ENCODE measurements around the gene VNN1. TPM values are rescaled to one million over a fixed set of nuclear protein-coding genes. Genes with fewer than 3 reads are reported as not detected.
"Not testable (repeated sequence)": the region's sequence is repeated elsewhere in the genome, so short reads cannot be mapped to it uniquely, and the experiment has no call there.

Gene VNN1
- total RNA-seq, 6 experiments from 2014 or later = 0.07 to 0.13 (median 0.09) TPM; not detected in 1

DNA sequence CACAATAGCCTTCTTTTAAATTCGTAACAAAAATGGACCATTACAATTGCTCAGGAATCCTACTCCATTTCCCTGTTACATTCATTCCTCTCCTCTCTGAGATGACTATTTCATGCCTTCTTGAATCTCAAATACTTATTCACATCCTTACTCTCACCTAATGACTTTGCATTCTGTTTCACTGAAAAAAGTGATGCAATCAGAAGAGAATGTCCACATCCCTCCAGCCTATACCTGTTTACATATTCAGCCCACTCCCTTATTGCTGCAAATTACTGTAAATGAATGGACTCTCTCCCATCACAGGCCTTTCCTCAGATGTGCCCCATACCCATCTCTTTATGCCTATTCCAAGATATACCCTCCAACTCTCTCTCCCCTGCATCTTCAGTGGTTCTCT lies 63.4 kb downstream of the VNN1 start:
- TF ChIP-seq, protein P1, sequence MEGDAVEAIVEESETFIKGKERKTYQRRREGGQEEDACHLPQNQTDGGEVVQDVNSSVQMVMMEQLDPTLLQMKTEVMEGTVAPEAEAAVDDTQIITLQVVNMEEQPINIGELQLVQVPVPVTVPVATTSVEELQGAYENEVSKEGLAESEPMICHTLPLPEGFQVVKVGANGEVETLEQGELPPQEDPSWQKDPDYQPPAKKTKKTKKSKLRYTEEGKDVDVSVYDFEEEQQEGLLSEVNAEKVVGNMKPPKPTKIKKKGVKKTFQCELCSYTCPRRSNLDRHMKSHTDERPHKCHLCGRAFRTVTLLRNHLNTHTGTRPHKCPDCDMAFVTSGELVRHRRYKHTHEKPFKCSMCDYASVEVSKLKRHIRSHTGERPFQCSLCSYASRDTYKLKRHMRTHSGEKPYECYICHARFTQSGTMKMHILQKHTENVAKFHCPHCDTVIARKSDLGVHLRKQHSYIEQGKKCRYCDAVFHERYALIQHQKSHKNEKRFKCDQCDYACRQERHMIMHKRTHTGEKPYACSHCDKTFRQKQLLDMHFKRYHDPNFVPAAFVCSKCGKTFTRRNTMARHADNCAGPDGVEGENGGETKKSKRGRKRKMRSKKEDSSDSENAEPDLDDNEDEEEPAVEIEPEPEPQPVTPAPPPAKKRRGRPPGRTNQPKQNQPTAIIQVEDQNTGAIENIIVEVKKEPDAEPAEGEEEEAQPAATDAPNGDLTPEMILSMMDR (IDR thresholded peaks at IDR 0.05) = no peak
- H3K36me3 Mint-ChIP-seq (ENCODE audit: low read depth) = no peaks in the 10 kb centered on the region
- no peak overlapping the region for H3K4me3 Mint-ChIP-seq
- no peaks in the 10 kb centered on the region for H3K9me3 Mint-ChIP-seq
- DNase-seq = no peak
- no peaks in the 10 kb centered on the region for H3K4me1 Mint-ChIP-seq (ENCODE audit: low read depth)
- H3K27ac Mint-ChIP-seq = no peak overlapping the region
- H3K27me3 Mint-ChIP-seq (ENCODE audit: insufficient read depth) = peaks cover 15% of the 10 kb centered on the region; the same call in 1 of the 2 replicates

- no peaks in the 10 kb centered on the region for H3K36me3 Mint-ChIP-seq (ENCODE audit: low read depth)
- H3K9me3 Mint-ChIP-seq = no peaks in the 10 kb centered on the region
- no peaks in the 10 kb centered on the region for H3K4me1 Mint-ChIP-seq (ENCODE audit: low read depth)
- H3K27ac Mint-ChIP-seq = no peak overlapping the region
- peaks cover 5% of the 10 kb centered on the region; the same call in 1 of the 2 replicates for H3K27me3 Mint-ChIP-seq (ENCODE audit: insufficient read depth)
- DNase-seq = no peak
- TF ChIP-seq, protein P1 (IDR thresholded peaks at IDR 0.05) = no peak
- no peak overlapping the region for H3K4me3 Mint-ChIP-seq
Measured at GRCh38 chr6:132648828-132649227, 65.0 kb downstream of the VNN1 start.

DNA sequence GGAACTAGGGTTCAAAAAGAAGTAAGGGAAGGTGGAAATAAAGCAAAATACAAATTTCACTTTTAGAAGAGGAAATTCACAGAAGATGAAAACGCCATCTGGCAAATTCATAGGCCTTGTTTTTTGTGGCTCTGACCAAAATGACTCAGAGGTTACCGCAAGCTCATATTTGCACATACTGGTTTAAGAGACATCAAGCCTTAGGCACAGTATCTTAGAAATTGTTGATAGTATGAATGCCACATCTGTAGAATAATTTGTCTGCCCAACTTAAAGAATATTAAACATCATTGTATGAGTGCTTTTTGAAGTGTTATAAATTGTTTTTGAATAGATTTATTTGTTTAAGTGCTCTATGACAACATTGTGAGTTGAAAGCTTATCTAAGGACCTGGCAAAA lies 65.5 kb downstream of the VNN1 start:
- no peak overlapping the region for H3K27ac Mint-ChIP-seq
- no peaks in the 10 kb centered on the region for H3K36me3 Mint-ChIP-seq (ENCODE audit: low read depth)
- H3K4me3 Mint-ChIP-seq = no peak overlapping the region
- H3K27me3 Mint-ChIP-seq (ENCODE audit: insufficient read depth) = peaks cover 2% of the 10 kb centered on the region; the same call in 1 of the 2 replicates
- H3K9me3 Mint-ChIP-seq = no peaks in the 10 kb centered on the region
- peak; percentile 25 for DNase-seq
- TF ChIP-seq, protein P1 (IDR thresholded peaks at IDR 0.05) = no peak
- H3K4me1 Mint-ChIP-seq (ENCODE audit: low read depth) = no peaks in the 10 kb centered on the region

DNA sequence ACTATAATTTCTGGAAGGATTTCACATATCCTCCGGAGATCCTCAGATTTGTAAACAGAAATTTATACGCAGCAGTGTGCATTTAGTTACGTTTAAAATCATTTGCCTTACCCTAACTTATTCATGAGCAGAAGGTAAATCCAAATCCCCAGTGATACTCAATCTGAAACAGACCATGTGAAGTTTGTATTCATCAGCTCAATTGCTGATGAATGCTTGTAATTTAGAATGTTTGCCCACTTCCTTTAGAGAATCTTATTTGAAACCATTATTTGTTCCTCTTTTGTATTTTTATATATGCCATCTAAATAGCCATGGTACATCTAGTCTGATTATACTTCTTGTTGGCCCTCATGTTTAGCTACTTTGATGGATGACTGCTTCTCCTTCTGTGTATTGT lies 70.3 kb downstream of the VNN1 start:
- Mint-ChIP-seq H3K4me3 (no peak overlapping the region), H3K27ac (no peak overlapping the region), H3K4me1 (ENCODE audit: low read depth) (no peaks in the 10 kb centered on the region), H3K27me3 (ENCODE audit: insufficient read depth) (peaks cover 7% of the 10 kb centered on the region), H3K9me3 (no peaks in the 10 kb centered on the region), H3K36me3 (ENCODE audit: low read depth) (no peaks in the 10 kb centered on the region)
- TF ChIP-seq, protein P1 (IDR thresholded peaks at IDR 0.05) = no peak
- DNase-seq = no peak

DNA sequence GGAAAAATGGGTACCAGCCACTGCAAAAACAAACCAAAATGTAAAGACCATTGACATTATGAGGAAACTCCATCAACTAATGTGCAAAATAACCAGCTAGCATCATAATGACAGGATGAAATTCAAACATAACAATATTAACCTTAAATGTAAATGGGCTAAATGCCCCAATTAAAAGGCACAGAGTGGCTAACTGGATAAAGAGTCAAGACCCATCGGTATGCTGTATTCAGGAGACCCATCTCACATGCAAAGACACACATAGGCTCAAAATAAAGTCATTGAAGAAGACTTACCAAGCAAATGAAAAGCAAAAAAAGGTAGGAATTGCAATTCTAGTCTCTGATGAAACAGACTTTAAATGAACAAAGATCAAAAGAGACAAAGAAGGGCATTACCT lies 76.7 kb downstream of the VNN1 start:
- not testable (repeated sequence) for H3K4me3 Mint-ChIP-seq; DNase-seq; H3K4me1 Mint-ChIP-seq (ENCODE audit: low read depth); H3K36me3 Mint-ChIP-seq (ENCODE audit: low read depth); H3K27ac Mint-ChIP-seq; H3K9me3 Mint-ChIP-seq
- H3K27me3 Mint-ChIP-seq (ENCODE audit: insufficient read depth) = peaks cover 18% of the 10 kb centered on the region

DNA sequence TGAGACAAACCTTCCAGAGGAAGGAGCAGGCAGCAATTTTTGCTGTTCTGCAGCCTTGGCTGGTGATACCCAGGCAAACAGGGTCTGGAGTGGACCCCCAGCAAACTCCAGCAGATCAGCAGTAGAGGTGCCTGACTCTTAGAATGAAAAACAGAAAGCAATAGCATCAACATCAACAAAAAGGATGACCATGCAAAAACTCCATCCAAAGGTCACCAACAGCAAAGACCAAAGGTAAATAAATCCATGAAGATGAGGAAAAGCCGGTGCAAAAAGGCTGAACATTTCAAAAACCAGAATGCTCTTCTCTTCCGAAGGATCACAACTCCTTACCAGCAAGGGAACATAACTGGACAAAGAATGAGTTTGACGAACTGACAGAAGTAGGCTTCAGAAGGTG lies 77.9 kb downstream of the VNN1 start:
- not testable (repeated sequence) for H3K4me3 Mint-ChIP-seq; H3K9me3 Mint-ChIP-seq; H3K36me3 Mint-ChIP-seq (ENCODE audit: low read depth); H3K4me1 Mint-ChIP-seq (ENCODE audit: low read depth); H3K27ac Mint-ChIP-seq; DNase-seq
- H3K27me3 Mint-ChIP-seq (ENCODE audit: insufficient read depth) = peaks cover 14% of the 10 kb centered on the region

DNA sequence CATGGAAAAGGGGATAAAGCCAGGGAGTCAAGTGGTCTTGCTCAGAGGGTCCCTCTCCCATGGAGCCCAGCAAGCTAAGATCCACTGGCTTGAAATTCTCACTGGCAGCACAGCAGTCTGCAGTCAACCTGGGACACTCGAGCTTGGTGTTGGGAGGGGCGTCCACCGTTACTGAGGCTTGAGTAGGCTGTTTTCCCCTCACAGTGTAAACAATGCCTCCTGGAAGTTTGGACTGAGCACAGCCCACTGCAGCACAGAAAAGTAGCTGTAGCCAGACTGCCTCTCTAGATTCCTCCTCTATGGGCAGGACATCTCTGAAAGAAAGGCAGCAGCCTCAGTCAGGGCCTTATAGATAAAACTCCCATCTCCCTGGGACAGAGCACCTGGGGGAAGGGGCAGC lies 78.6 kb downstream of the VNN1 start:
- not testable (repeated sequence) for H3K4me3 Mint-ChIP-seq; H3K27ac Mint-ChIP-seq; H3K9me3 Mint-ChIP-seq; H3K4me1 Mint-ChIP-seq (ENCODE audit: low read depth); DNase-seq; H3K36me3 Mint-ChIP-seq (ENCODE audit: low read depth)
- peaks cover 18% of the 10 kb centered on the region for H3K27me3 Mint-ChIP-seq (ENCODE audit: insufficient read depth)
